HG02763 (cell line): ENCODE results near the gene SMC1A.

Source experiments
- ATAC-seq: cut with Tn5 transposase; IDR thresholded peaks from one replicate; pipeline ENCODE4 v1.9.1; 2021; ENCODE audit warnings: mild to moderate bottlenecking, moderate library complexity; ENCODE audit not compliant: unreplicated experiment

Gene SMC1A

DNA sequence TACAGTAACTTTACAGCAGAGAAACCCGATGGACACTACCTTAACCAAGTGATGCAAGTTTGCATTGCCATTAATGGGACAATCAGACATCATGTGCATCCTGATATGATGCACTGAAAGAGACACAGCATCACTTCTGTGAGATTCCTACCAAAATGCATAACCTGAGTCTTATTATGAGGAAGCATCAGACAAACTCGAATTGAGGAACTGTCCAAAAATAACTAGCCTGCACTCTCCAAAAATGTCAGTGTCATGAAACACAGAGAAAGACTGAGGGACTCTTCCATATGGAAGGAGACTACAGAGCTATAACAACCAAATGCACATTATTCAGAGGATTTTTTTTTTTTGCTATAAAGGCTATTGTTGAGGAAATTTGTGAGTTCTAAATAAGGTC, 74.5 kb downstream of the SMC1A start:
- no peak for ATAC-seq

DNA sequence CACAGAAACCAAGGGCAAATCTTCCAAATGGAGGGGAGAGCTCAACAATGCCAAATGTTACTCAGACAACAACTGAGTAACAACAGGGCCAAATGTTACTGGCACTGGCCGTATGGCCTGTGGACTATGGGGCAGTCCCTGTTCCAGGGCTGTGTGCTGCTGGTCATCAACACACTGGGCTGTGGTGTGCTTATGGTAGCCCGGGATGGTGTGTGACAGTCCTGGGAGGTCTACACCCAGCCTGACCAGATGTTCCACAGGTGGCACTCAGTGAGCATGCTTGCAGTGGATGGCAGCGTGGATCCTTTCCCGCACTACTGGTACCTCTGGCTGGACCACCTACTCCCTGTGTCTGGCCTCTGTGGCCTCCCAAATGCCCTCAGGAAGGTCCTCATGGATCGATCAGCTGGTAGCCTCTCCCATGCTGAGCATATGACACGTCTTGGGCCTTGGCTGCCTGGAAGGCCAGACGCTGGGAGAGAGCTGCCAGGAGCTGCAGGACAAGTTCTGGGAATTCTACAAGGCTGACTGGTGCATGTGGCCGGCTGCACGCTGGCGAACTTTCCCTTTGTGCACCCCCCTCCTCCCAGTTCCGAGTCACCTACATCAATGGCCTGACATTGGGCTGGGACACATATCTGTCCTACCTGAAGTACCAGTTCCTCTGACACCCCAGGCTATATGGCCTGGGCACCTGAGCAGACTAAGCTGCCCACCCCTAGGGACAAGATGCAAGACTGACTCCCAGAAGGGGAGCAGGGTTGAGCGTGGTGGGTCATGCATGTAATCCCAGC, 81.4 kb downstream of the SMC1A start:
- no peak for ATAC-seq

DNA sequence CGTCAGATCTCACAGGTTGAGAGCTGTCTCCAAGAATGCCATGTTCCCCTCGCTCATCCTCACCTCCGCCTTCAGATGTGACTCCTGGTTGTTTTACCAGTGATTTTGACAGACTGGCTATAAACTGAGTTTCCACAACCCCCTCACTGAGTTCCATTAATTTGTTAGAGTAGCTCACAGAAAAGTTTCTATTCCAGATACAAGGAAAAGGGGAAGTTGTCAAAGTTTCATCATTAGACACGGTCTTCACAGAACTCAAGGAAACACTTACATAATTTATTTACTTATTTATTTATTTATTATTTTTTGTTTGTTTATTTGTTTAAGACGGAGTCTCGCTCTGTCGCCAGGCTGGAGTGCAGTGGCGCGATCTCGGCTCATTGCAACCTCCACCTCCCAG, 85.4 kb downstream of the SMC1A start:
- no peak for ATAC-seq

DNA sequence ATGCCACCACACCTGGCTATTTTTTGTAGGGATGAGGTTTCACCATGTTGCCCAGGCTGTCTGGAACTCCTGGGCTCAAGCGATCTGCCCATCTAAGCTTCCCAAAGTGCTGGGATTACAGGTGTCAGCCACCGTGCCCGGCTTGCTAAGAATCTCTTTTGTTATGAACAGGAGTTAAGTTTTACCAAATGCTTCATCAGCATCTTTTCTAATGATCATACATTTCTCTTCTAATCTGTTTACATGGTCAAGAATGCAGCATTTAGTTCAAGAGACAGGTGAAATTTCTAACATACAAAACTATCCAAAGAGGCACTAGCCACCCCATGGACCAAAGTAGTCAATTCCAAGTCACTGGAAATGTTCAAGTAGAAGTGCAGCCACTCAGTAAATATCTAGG, 88.6 kb downstream of the SMC1A start:
- ATAC-seq = no peak

DNA sequence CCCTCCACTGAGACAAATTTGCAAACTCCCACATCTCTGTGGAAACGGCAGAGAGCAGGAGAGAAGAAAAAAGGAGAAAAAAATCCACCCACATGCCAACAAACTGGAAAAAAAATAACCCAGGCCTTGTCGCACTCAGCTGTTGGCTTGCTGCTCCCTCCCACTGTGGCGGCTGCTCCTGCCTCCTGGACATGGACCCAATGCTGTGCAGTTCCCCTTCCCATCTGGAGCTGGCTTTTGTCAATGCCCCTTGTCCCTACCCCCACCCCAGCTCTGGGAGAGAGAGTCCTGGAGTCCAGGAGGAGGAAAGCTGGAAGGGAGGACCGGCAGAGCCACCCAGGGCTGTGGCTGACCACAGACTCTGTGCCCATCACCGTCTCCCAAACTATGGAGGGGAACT, 90.2 kb downstream of the SMC1A start:
- ATAC-seq = no peak

DNA sequence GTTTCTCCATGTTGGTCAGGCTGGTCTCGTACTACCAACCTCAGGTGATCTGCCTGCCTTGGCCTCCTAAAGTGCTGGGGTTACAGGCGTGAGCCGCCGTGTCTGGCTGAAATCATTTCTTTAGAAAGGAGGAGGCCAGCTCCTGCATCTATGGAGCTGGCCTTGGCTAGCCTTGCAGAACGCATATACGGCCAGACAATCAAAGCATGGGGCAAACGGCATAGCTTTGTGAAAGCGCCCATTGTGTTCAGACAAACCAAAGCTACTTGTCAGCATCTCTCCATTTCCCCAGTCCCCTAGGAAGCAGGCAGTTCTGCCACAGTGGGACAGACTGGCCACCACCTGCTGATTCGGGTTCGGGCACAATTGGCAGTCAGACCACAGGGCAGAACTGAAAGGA, 92.1 kb downstream of the SMC1A start:
- ATAC-seq = no peak

DNA sequence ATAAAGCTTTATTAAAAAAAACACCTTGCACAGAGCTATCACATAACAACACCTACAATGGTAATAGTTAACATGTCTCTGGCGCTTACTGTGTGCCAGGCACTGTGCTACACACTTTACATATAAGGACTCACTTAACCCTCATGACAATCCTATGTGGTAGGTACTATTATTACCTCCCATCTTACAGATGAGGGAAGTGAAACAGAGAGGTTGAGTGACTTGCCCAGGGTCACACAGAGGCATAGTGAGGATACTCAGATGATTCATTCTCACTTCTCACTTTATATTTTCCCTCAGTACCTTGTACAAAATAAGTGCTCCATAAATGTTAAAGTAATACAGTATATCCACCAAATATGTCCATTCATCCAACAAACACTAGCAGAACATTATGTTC, 97.7 kb downstream of the SMC1A start:
- ATAC-seq = no peak
